ENCODE measurements around the gene IKZF1.

IKZF1 gene

DNA sequence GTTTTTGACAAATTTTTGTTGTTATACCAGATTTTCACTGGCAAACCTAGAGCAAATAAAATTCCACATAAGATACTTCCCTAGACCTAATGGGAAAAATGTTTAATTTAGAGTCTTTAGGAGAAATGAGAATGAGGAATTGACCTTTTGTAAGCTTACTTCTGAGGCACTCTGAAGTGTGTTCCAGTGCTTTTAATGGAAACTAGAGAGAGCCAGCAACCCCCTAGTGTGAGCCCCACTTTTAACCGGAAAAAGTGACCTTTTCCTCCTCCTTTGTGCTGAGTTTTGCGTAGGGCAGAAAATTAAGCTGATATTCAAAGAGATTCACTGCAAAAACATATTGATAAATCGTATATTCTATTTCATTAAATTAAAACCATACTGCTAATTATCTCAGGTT, 5.2 kb downstream of the IKZF1 start:
- no peak for DNase-seq

DNA sequence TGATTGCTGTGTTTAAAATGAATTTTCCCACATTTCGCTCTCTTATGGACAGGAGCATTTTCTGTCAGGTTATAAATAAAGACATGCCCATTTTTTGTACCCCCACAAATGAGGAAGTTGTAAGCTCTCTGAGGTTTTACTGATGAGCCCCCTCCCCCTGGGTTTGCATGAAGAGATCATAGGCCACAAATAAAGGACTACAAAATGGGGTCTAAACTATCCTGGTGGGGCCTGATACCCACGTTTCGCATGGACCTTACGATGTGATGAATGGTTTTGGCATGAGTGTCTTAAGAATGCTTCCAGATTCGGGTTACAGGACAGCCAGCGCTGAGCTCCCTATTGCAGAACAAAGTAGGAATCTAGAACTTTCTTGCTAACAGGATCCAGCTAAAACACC, 5.8 kb downstream of the IKZF1 start:
- no peak for DNase-seq

DNA sequence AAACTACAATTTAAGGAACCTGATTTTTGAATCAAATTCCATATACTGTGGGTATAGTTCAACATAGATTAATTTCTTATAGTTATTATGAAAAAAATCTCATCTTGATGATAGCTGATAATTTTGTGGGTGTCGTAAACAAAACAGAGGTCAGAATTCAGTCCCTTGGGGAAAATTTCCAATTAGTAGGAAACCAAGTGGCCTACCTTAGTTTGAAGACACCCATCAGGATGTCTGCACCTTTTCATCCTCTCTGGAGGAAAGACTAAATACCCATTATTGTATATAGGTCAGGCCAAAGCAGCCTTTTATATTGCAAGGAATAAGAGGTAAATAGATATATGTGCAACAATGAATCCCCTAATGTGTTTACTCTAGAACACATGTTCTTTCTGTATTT, 6.4 kb downstream of the IKZF1 start:
- no peak for DNase-seq

DNA sequence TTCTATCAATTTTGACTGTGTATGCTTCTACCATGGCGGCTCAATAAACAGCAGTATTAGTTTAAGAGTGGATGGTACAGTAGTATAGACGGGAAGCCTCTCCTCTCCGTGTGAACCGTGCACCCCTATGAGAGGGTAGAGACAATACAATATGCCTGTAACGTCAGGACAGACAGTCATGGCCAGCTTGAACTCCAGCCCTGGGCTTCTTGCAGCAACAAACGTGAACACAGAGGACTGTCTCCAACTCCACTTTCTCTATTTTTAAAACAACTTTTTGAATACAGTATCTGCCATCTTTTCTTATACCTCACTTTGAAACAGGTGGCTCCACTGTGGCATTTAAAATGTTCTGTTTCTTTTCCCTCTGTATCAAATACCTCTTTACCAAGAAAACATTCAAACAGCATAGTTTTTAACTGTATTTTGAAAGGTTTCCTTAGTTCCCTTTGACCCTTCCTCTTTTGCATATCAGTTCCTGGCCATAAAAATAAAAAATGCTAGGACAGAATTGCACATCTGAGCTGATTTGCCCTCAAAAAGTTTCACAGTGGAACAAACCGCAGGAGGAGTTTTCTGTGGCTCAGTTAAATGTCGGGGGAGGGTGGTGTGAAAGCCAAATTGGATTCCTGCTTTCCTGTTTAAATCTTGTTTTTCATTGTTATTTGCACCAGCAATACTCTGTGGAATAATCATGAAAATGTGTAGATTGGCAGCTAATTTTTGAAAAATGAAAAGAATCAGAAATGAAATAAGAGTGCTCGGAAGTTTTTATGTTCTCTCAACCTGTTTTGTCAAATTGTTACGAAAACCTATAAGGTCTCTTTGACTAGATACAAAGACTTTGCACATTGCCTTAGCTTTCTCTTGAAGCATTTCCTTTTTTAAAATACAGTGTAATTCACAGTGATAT, 8.0 kb downstream of the IKZF1 start:
- no peak for DNase-seq

DNA sequence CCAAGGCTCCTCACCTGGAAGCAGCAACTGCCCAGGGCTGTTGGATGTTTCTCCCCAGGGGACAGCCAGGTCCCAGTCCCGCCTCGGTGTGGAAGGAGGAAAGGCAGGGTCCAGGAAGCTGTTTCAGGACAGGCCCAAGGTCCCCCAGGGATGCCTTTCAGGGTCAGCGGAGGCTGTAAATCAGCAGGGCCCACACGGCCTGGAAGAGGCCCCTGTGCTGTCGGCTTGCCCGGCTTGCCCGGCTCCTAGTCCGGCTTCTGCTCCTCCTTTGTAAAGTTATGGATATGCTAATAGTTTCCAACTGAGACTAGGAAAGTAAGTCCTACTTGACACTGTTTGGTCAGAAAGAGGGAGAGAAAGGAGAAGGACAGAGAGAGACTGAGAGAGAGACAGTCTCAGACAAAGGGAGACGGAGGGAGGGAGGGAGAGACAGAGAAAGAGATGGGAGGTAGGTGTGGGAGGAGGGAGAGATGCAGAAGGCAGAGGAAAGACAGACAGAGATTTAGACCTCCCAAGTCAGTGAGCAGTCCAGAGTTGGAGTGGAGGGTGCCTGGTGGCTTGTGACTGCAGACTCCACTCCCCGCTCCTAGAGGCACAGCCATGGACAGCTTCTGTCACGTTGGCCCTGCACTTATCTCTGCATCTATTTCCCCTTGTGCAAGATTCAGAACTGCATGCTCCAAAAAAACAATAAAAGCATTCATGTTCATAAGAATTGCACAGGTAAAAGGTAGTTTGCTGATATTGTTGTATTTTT, 10.5 kb downstream of the IKZF1 start:
- DNase-seq: no peak

DNA sequence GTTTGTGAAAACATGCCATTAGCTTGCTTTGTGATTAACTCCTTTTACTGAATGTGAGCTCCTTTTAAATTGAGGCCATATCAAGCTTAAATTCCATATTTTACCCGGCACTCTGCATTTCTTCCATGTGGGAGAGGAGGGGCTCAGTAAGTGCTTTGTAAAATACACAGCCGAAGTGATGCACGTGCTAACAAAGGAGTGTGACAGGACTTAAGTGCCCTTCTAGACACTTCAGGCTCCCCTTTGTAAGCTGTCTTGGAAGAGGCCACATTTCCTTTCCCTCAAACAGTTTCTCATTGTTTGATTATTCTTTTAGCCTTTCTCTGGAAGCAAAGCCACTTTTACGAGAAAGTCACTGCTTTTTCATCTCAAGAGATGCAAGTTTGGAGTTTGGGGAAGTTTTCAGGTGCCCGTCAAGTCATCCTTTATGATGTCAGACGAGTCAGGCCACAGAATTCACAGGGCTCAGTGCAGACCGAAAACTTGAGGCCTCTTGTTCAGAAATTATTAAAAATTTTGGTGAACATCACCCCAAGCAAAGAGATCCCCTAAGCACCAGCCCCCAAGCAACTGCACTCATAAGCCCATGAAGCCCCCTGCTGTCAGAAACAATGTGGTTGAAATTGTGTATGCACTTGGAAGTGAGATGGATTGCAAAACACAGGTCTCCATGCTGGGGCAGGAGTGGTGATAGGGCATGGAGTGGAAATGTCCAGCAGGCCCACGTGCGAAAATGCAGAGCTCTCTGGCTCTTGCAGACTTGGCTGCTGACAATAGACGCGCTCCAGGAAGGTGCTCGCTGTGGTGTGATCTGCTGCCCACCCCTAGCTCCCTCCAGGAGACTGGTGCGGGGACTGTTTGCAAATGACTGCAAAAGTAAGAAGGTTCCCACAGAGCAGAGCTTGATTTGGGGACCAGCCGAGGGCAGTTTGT, 11.5 kb downstream of the IKZF1 start:
- no peak for DNase-seq

DNA sequence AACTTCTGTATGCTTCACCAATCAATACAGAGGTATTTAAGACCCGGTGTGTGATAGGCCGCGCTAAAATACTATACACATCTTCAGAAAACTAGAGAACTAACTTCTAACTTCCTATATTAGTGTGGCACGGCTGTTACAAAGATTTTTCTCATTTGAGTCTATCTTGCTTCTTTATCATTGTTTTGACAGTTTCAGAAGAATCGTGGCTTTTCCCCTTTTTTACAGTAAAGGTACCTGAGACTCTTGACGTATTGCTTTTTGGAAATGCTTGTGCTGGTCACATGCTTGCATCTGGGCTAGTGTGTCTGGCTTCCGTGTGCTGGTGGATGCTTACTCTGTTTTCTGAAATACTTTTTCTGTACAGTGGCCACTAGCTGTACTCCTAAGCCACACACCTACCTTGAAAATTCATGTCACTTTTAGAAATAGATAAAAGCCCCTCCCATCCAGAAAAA, 12.7 kb downstream of the IKZF1 start:
- no peak for DNase-seq

DNA sequence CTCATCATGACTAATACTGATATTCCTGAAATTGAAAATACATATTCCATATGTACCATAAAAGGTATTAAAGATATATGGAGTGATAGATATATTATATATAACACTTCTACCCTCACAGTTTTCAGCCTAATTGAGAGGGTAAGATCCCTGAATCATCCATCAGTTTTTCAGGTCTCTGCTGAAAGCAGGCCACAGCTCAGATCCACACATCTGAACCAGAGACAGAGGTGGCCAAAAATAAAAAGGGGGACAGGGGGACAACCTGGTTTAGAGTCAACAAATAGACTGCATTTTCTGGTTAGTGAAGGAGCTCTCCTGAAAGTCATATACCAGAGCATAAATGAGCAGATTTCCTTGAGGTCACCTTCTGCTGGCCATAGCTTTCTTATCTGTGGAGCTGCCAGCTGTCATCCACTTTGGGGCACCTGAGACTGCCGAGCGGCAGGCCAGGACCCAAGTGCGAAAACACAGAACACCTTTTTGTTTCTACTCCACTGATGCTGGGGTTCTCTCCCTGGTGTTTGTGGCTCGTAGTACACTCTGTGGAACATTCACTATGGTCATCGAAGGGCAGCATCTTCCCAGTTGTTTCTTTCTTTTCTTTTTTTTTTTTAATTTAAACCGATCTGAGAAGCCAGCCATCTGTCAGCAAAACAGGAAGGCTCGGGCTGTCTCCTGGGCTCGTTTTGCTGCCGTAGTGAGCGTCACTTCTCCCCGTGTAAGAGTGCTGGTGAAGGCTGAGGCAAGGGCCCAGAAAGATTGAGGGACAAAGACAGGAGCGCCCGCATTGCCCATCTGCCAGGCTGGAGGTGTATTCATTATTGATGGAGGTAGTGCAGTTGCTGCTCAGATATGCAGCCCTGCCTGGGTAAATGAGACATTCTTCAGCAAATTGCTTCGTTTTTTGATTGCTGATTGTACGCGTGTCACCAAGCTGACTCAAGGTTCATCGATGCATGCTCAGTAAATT, 13.5 kb downstream of the IKZF1 start:
- DNase-seq: no peak

DNA sequence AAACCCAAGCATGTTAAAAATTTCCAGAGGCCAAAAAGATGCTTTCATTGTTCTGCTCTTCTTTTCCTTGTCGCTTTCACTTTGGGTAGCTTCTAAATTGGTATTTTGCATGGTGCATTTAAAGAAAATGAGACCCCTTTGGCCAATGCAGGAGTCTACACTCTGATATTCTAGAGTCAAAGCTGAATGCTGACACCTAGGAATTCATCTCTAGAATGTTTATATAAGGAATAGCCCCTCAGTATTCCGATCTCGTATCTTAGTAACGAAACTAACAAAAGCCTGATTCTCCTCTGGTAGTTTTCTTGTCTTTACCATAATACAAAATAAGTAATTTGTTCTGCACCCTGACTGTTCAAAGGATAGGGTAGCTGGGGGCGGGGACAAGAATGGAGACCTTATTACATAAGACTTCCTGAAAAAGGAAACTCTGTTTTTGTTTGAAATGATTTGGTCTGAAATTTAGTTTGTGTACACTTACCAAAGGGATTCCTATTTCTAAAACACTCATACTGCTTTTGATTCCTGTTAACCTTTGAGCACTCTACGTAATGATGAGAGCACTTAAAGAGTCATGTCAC, 17.1 kb downstream of the IKZF1 start:
- no peak for DNase-seq

GRCh38 chr7:50324113-50324512, 19.6 kb downstream of the IKZF1 start:
- no peak for DNase-seq

GRCh38 chr7:50327443-50327842, 22.9 kb downstream of the IKZF1 start:
- no peak for DNase-seq

- no peak for DNase-seq
These were observed 25.3 kb downstream of the IKZF1 start for GRCh38 chr7:50329775-50330174.

GRCh38 chr7:50330254-50330653, 25.7 kb downstream of the IKZF1 start:
- DNase-seq: no peak

DNA sequence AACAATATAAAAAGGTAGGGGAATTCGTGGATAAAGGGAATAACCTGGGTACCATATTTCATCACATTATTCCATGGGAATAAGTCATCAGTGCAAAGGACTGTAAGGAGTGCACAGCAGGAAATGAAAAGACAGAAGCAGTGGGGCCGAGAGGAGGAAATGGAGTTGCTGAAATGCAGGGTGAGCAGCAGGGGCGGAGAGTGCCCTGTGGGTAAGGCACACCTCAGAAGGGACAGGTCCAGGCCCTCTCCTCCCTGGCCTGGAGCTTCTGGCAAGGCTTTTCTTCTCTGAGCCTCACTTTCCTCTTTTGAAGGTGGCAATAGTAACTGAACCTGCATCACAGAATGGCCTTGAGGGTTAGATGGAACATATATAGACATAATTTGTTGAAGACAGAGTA, 26.2 kb downstream of the IKZF1 start:
- no peak for DNase-seq

DNA sequence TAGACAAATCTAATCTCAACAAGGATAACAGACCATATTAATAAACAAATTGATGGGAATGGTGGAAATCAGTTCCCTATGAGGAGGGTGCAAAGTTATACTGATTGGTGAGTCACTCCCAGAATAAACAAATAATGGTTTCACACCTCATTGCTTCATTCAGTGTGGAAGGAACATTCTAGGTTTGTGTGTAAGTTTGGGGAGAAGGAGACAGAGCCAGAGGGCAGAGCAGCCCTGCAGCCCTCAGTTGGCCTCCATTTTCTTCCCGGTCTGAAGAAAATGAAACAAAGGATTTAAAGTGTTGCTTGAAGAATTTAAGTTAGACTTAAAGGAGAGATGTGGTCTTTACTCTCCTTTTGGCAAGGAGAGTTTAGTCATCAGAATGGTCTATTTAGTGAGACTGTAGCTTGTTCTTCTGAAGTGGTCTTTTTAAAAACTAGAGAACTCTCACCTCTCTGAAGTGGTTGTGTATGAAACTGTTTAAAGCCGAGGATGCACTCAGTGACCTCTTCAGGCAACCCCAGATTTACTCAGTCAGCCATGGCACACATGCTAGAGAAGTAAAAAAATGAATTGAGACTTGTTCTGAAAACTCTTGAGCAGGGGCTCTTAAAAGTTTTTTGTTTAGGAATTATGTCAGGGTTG, 27.2 kb downstream of the IKZF1 start:
- no peak for DNase-seq

GRCh38 chr7:50332241-50333165, 28.0 kb downstream of the IKZF1 start:
- no peak for DNase-seq

DNA sequence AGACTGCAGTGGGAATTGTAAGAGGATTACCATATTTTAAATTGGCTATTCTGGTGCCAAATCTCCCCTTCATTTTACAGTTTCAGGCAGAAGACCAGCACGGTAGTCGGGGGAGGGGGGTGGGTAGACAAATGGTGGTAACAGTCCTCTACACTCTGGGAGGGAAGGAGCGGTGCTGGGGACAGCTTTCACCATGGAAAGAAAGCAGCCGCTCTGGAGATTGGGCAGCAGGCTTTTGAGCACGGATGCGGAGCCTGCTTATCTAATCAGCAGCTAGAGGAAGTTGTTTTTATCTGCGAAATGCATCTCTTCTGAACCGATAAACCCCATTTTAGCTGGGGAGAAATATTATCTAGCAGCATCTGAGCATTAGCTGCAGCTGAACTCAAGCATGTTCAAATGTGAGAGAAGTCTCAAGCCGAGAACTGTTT, 28.7 kb downstream of the IKZF1 start:
- DNase-seq: no peak

DNA sequence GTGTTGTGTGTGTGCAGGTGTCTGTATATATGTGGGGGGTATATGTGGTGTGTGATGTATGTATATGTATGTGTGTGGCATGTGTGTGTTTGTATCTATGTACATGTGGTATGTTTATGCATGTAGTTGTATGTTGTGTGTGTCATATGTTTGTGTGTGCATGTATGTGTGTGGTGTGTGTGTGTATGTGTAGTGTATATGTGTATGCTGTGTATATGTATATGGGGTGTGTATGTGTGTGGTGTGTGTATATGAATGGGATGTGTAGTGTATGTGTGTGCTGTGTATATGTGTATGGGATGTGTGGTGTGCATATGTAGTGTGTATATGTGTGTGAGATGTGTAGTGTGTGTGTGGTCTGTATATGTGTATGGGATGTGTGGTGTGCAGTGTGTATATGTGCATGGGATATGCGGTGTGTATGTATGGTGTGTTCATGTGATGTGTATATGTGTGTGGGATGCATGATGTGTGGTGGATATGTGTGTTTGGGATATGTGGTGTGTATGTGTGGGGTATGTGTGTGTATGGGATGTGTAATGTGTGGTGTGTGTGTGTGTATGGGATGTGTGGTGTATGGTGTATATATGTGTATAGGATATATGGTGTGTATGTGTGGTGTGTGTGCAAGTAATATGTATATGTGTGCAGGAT, 30.0 kb downstream of the IKZF1 start:
- no peak for DNase-seq

DNA sequence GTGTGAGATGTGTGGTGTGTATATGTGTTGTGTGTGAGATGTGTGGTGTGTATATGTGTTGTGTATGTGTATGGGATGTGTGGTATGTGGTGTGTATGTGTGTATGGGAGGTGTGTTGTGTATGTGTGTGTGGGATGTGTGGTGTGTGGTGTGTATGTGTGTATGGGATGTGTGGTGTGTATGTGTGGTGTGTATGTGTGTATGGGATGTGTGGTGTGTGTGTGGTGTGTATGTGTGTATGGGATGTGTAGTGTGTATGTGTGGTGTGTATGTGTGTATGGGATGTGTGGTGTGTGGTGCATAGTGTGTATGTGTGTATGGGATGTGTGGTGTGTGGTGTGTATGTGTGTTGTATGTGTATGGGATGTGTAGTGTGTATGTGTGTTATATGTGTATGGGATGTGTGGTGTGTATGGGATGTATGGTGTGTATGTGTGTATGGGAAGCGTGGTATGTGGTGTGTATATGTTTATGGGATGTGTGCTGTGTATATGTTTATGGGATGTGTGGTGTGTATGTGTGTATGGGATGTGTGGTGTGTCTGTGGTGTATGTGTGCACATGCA, 30.8 kb downstream of the IKZF1 start:
- DNase-seq: no peak

All from NCI-H2029 (cell line).